Measurements from ENCODE around the gene SPACDR.

- TF ChIP-seq CTCF (IDR thresholded peaks at IDR 0.05) (no peak), EP300 (IDR thresholded peaks at IDR 0.05) (no peak)
Measured at GRCh38 chr7:100490483-100491191, 26.6 kb upstream of the SPACDR start.

Measured in tibial nerve (tissue), 4 donors.